Endodermal cell (in vitro differentiated cells): ENCODE data around the gene FASLG. TPM values are rescaled to one million over a fixed set of nuclear protein-coding genes. Genes with fewer than 3 reads are reported as not detected.

ENCODE experiments used
- DNase-seq: peaks from one replicate; pipeline ENCODE4 v3.0.0-alpha.2; 2017
- H3K27ac ChIP-seq: 2 replicates; pipeline ENCODE4 v1.5.1; 2013; ENCODE audit warnings: mild to moderate bottlenecking, low read depth, low read length, moderate library complexity
- H3K27me3 ChIP-seq: 2 replicates; pipeline ENCODE4 v1.6.1; 2013; ENCODE audit warnings: mild to moderate bottlenecking, low read length, moderate library complexity; ENCODE audit not compliant: insufficient read depth, control insufficient read depth, poor library complexity, severe bottlenecking
- H3K36me3 ChIP-seq: 2 replicates; pipeline ENCODE4 v1.7.0; 2013; ENCODE audit warnings: mild to moderate bottlenecking, low read length, moderate library complexity; ENCODE audit not compliant: control insufficient read depth, insufficient read depth
- H3K4me1 ChIP-seq: one replicate; pipeline ENCODE4 v1.7.0; 2013; ENCODE audit warnings: low read length; ENCODE audit not compliant: control insufficient read depth, insufficient read depth
- H3K4me3 ChIP-seq: 2 replicates; pipeline ENCODE4 v1.5.1; 2013; ENCODE audit warnings: mild to moderate bottlenecking, low read length, moderate library complexity
- H3K9ac ChIP-seq: 2 replicates; pipeline ENCODE4 v1.6.1; 2013; ENCODE audit warnings: mild to moderate bottlenecking, low read length, moderate library complexity; ENCODE audit not compliant: poor library complexity, severe bottlenecking; ENCODE audit errors: extremely low read depth
- H3K9me3 ChIP-seq: 2 replicates; pipeline ENCODE4 v1.6.1; 2013; ENCODE audit warnings: mild to moderate bottlenecking, low read length, moderate library complexity; ENCODE audit not compliant: control insufficient read depth
- H3K27ac Mint-ChIP-seq: 2 replicates; pipeline ENCODE4 v1.8.0; 2020; ENCODE audit warnings: mixed read lengths
- H3K27me3 Mint-ChIP-seq: 2 replicates; pipeline ENCODE4 v1.8.0; 2021; ENCODE audit warnings: mild to moderate bottlenecking, mixed read lengths; ENCODE audit not compliant: insufficient read depth
- H3K36me3 Mint-ChIP-seq: 2 replicates; pipeline ENCODE4 v1.8.0; 2020; ENCODE audit warnings: low read depth, mixed read lengths
- H3K4me1 Mint-ChIP-seq: 2 replicates; pipeline ENCODE4 v1.8.0; 2020; ENCODE audit warnings: mixed read lengths
- H3K4me3 Mint-ChIP-seq: 2 replicates; pipeline ENCODE4 v1.8.0; 2020; ENCODE audit warnings: mild to moderate bottlenecking, moderate library complexity, mixed read lengths
- H3K9me3 Mint-ChIP-seq: 2 replicates; pipeline ENCODE4 v1.8.0; 2020; ENCODE audit warnings: mild to moderate bottlenecking, mixed read lengths
- CTCF ChIP-seq: fragments of 200-600 bp; sonication (generic); conservative IDR thresholded peaks from 2 replicates; pipeline ENCODE4 v1.5.0; 2021; ENCODE audit warnings: antibody characterized with exemption, mild to moderate bottlenecking
- WGBS, 2 experiments: methylation state at CpG; one replicate each; pipeline versions ENCODE4 v1.1.5 to v1.1.7; 2013; ENCODE audit warnings: missing lambda C conversion rate in 2 of 2, mixed read lengths in 1 of 2; ENCODE audit not compliant: insufficient coverage in 1 of 2, insufficient read length in 1 of 2; 5-methylcytosine and 5-hydroxymethylcytosine counted together
- total RNA-seq, 2 donors: library from RNA; stranded (reverse); fragmentation: NEBNext Ultra II Directional in 1 of 2; extraction: Animal tissue kit (Norgen Biotek cat#: 25700) in 1 of 2; gene quantifications; 2 replicates in 1 of 2; 3 replicates in 1 of 2; pipeline ENCODE4 v1.2.1, GENCODE V29; 2021

FASLG gene
- total RNA-seq, 2 donors from 2014 or later = not detected

DNA sequence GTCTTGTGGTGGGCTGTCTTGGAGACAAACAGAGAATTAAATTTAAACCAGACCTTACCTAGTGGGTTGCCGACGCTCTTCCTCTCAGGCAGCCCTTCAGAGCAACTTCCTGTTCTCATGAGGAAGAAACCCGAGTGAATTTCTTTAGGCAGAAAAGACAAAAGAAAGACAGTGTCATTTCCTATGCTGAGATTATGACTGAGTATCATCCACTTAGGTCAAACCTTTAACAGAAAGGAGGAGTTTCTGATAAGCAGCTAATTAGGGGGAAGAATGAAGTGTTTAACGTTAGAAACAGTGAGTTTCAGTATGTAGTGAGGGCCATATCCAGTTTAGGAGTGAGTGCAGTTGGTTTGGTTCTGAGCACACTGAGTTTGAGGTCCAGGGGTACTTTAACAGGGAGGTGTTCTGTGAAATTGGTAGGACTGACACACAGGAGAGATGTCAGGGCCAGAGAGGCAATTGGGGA is 38.7 kb downstream of the FASLG start:
- no peak overlapping the region for H3K4me3 Mint-ChIP-seq
- Histone ChIP-seq H3K9me3 (no peaks in the 10 kb centered on the region), H3K36me3 (no peaks in the 10 kb centered on the region), H3K4me1 (no peaks in the 10 kb centered on the region), H3K27me3 (no peaks in the 10 kb centered on the region), H3K4me3 (no peak overlapping the region), H3K9ac (no peak overlapping the region), H3K27ac (no peak overlapping the region)
- no peak overlapping the region for H3K27ac Mint-ChIP-seq
- no peaks in the 10 kb centered on the region for H3K9me3 Mint-ChIP-seq
- DNase-seq = no peak
- WGBS, 2 experiments = 71 to 87% methylated on average over 2 to 4 of the region's 4 CpGs
- H3K27me3 Mint-ChIP-seq = no peaks in the 10 kb centered on the region
- H3K36me3 Mint-ChIP-seq = no peaks in the 10 kb centered on the region
- peaks cover 3% of the 10 kb centered on the region for H3K4me1 Mint-ChIP-seq
- TF ChIP-seq CTCF = no peak

DNA sequence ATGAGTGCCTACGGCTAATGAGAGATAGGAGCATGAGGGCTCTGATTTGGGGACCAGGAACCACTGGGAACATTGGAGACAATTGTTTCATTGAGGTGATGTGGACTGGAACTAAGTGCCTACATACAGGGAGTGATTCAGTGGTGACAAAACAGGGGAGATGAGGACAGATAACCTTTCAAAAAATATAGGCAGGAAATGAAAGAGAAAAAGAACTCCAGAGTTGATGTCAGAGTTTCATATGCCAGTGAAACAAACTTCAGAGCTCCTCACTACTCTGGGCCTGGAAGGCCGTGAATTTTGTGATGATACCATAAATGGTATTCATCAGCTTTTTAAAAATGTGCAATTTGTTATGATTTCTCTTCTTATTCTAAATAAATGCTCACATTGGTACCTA is 39.3 kb downstream of the FASLG start:
- TF ChIP-seq CTCF = no peak

GRCh38 chr1:172699111-172699510 is 40.2 kb downstream of the FASLG start:
- no peak for TF ChIP-seq CTCF
- no peaks in the 10 kb centered on the region for H3K27me3 ChIP-seq
- Mint-ChIP-seq H3K4me1 (peaks cover 3% of the 10 kb centered on the region), H3K27ac (no peak overlapping the region), H3K4me3 (no peak overlapping the region), H3K36me3 (no peaks in the 10 kb centered on the region), H3K27me3 (no peaks in the 10 kb centered on the region), H3K9me3 (no peaks in the 10 kb centered on the region)
- no peaks in the 10 kb centered on the region for H3K36me3 ChIP-seq
- no peaks in the 10 kb centered on the region for H3K4me1 ChIP-seq
- DNase-seq = no peak
- H3K27ac ChIP-seq = no peak overlapping the region
- WGBS, 2 experiments = 88 to 96% methylated on average over 3 of the region's 3 CpGs
- no peak overlapping the region for H3K9ac ChIP-seq
- no peaks in the 10 kb centered on the region for H3K9me3 ChIP-seq
- no peak overlapping the region for H3K4me3 ChIP-seq

More for the DNA sequence above, 39.3 kb downstream of the FASLG start:
- Mint-ChIP-seq H3K36me3 (no peaks in the 10 kb centered on the region), H3K27ac (no peak overlapping the region), H3K9me3 (no peaks in the 10 kb centered on the region), H3K4me3 (no peak overlapping the region), H3K27me3 (no peaks in the 10 kb centered on the region), H3K4me1 (peaks cover 3% of the 10 kb centered on the region)
- Histone ChIP-seq H3K9ac (no peak overlapping the region), H3K4me3 (no peak overlapping the region), H3K27ac (no peak overlapping the region), H3K4me1 (no peaks in the 10 kb centered on the region), H3K9me3 (no peaks in the 10 kb centered on the region), H3K36me3 (no peaks in the 10 kb centered on the region), H3K27me3 (no peaks in the 10 kb centered on the region)
- WGBS, 2 experiments = 90 to 95% methylated on average over 2 of the region's 2 CpGs
- DNase-seq = no peak
